Stomach (tissue), 4 donors: ENCODE results near the gene SGTB.

ENCODE experiments used
- CTCF ChIP-seq, 7 experiments: fragments of 450-650 bp in 4 of 7; fragments of 200-600 bp in 3 of 7; sonication (generic) in 3 of 7; IDR thresholded peaks; one replicate each; pipeline ENCODE4 v1.5.1; 2016 to 2019; ENCODE audit warnings: antibody characterized with exemption in 7 of 7, control low read depth in 2 of 7, mild to moderate bottlenecking in 1 of 7
- EP300 ChIP-seq: sonication (generic); formaldehyde crosslinking; IDR thresholded peaks from one replicate; pipeline ENCODE4 v1.6.1; 2017; ENCODE audit warnings: antibody characterized with exemption
- POLR2A ChIP-seq, 4 donors: fragments of 450-650 bp; IDR thresholded peaks; one replicate each; pipeline ENCODE4 v1.6.1; 2016; ENCODE audit warnings: antibody characterized with exemption in 4 of 4, control low read depth in 2 of 4, mild to moderate bottlenecking in 1 of 4, moderate library complexity in 1 of 4
- POLR2AphosphoS5 ChIP-seq, 3 donors: sonication (generic); formaldehyde crosslinking; IDR thresholded peaks; one replicate each; pipeline ENCODE4 v1.6.1; 2016; ENCODE audit warnings: antibody characterized with exemption in 3 of 3

- no peak for TF ChIP-seq POLR2A (IDR thresholded peaks at IDR 0.05)
- TF ChIP-seq CTCF (IDR thresholded peaks at IDR 0.05): no peak
- TF ChIP-seq EP300: no peak
- no peak for TF ChIP-seq POLR2AphosphoS5 (IDR thresholded peaks at IDR 0.05)
Observed at GRCh38 chr5:65753189-65753588, 31.3 kb upstream of the SGTB start.
